Endodermal cell (in vitro differentiated cells): Measurements from ENCODE around the gene MACROD2. TPM values are rescaled to one million over a fixed set of nuclear protein-coding genes. Genes with fewer than 3 reads are reported as not detected.

Source experiments
- DNase-seq: peaks from one replicate; pipeline ENCODE4 v3.0.0-alpha.2; 2017
- H3K27ac ChIP-seq: 2 replicates; pipeline ENCODE4 v1.5.1; 2013; ENCODE audit warnings: mild to moderate bottlenecking, low read depth, low read length, moderate library complexity
- H3K27me3 ChIP-seq: 2 replicates; pipeline ENCODE4 v1.6.1; 2013; ENCODE audit warnings: mild to moderate bottlenecking, low read length, moderate library complexity; ENCODE audit not compliant: insufficient read depth, control insufficient read depth, poor library complexity, severe bottlenecking
- H3K36me3 ChIP-seq: 2 replicates; pipeline ENCODE4 v1.7.0; 2013; ENCODE audit warnings: mild to moderate bottlenecking, low read length, moderate library complexity; ENCODE audit not compliant: control insufficient read depth, insufficient read depth
- H3K4me1 ChIP-seq: one replicate; pipeline ENCODE4 v1.7.0; 2013; ENCODE audit warnings: low read length; ENCODE audit not compliant: control insufficient read depth, insufficient read depth
- H3K4me3 ChIP-seq: 2 replicates; pipeline ENCODE4 v1.5.1; 2013; ENCODE audit warnings: mild to moderate bottlenecking, low read length, moderate library complexity
- H3K9ac ChIP-seq: 2 replicates; pipeline ENCODE4 v1.6.1; 2013; ENCODE audit warnings: mild to moderate bottlenecking, low read length, moderate library complexity; ENCODE audit not compliant: poor library complexity, severe bottlenecking; ENCODE audit errors: extremely low read depth
- H3K9me3 ChIP-seq: 2 replicates; pipeline ENCODE4 v1.6.1; 2013; ENCODE audit warnings: mild to moderate bottlenecking, low read length, moderate library complexity; ENCODE audit not compliant: control insufficient read depth
- H3K27ac Mint-ChIP-seq: 2 replicates; pipeline ENCODE4 v1.8.0; 2020; ENCODE audit warnings: mixed read lengths
- H3K27me3 Mint-ChIP-seq: 2 replicates; pipeline ENCODE4 v1.8.0; 2021; ENCODE audit warnings: mild to moderate bottlenecking, mixed read lengths; ENCODE audit not compliant: insufficient read depth
- H3K36me3 Mint-ChIP-seq: 2 replicates; pipeline ENCODE4 v1.8.0; 2020; ENCODE audit warnings: low read depth, mixed read lengths
- H3K4me1 Mint-ChIP-seq: 2 replicates; pipeline ENCODE4 v1.8.0; 2020; ENCODE audit warnings: mixed read lengths
- H3K4me3 Mint-ChIP-seq: 2 replicates; pipeline ENCODE4 v1.8.0; 2020; ENCODE audit warnings: mild to moderate bottlenecking, moderate library complexity, mixed read lengths
- H3K9me3 Mint-ChIP-seq: 2 replicates; pipeline ENCODE4 v1.8.0; 2020; ENCODE audit warnings: mild to moderate bottlenecking, mixed read lengths
- WGBS, 2 experiments: methylation state at CpG; one replicate each; pipeline versions ENCODE4 v1.1.5 to v1.1.7; 2013; ENCODE audit warnings: missing lambda C conversion rate in 2 of 2, mixed read lengths in 1 of 2; ENCODE audit not compliant: insufficient coverage in 1 of 2, insufficient read length in 1 of 2; 5-methylcytosine and 5-hydroxymethylcytosine counted together
- total RNA-seq, 2 donors: library from RNA; stranded (reverse); fragmentation: NEBNext Ultra II Directional in 1 of 2; extraction: Animal tissue kit (Norgen Biotek cat#: 25700) in 1 of 2; gene quantifications; 2 replicates in 1 of 2; 3 replicates in 1 of 2; pipeline ENCODE4 v1.2.1, GENCODE V29; 2021
- TF ChIP-seq, protein P1 (sequence below): fragments of 200-600 bp; sonication (generic); conservative IDR thresholded peaks from 2 replicates; pipeline ENCODE4 v1.5.0; 2021; ENCODE audit warnings: antibody characterized with exemption, mild to moderate bottlenecking

The MACROD2 gene
- total RNA-seq, 2 donors from 2014 or later = 2.3 to 4.8 TPM

DNA sequence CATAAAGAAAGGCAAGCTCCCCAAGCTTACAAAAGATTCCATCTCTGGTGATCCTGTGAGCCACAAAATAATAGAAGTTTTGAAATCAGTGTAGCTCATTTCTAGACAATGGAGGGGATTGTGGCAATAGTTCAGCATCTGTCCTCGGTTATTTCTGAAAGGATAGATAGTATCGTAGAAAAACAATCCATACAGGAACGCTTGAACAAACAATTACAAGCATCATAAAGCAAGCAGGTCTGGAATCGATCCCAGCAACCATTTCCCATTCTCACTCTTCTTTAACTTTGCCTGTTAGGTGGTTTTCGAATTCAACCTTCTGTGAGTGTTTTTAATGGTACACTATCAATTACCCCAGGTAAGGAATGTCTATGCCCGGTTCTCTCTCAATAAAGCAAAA, 1646.8 kb downstream of the MACROD2 start:
- no peaks in the 10 kb centered on the region for H3K36me3 Mint-ChIP-seq
- 99% methylated on average over 6 of the region's 6 CpGs; no CpG with 5 or more reads in 1 of the 2 experiments for WGBS, 2 experiments
- TF ChIP-seq, protein P1, sequence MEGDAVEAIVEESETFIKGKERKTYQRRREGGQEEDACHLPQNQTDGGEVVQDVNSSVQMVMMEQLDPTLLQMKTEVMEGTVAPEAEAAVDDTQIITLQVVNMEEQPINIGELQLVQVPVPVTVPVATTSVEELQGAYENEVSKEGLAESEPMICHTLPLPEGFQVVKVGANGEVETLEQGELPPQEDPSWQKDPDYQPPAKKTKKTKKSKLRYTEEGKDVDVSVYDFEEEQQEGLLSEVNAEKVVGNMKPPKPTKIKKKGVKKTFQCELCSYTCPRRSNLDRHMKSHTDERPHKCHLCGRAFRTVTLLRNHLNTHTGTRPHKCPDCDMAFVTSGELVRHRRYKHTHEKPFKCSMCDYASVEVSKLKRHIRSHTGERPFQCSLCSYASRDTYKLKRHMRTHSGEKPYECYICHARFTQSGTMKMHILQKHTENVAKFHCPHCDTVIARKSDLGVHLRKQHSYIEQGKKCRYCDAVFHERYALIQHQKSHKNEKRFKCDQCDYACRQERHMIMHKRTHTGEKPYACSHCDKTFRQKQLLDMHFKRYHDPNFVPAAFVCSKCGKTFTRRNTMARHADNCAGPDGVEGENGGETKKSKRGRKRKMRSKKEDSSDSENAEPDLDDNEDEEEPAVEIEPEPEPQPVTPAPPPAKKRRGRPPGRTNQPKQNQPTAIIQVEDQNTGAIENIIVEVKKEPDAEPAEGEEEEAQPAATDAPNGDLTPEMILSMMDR = no peak
- Histone ChIP-seq H3K27ac (no peak overlapping the region), H3K9ac (no peak overlapping the region), H3K4me1 (peaks cover 13% of the 10 kb centered on the region), H3K36me3 (no peaks in the 10 kb centered on the region), H3K4me3 (no peak overlapping the region), H3K9me3 (no peaks in the 10 kb centered on the region), H3K27me3 (no peaks in the 10 kb centered on the region)
- no peak overlapping the region for H3K27ac Mint-ChIP-seq
- peaks cover 9% of the 10 kb centered on the region for H3K27me3 Mint-ChIP-seq
- peaks cover 19% of the 10 kb centered on the region for H3K4me1 Mint-ChIP-seq
- H3K4me3 Mint-ChIP-seq = no peak overlapping the region
- no peaks in the 10 kb centered on the region for H3K9me3 Mint-ChIP-seq
- DNase-seq = no peak

- Mint-ChIP-seq H3K27me3 (peaks cover 9% of the 10 kb centered on the region), H3K4me3 (no peak overlapping the region), H3K9me3 (no peaks in the 10 kb centered on the region), H3K4me1 (peaks cover 15% of the 10 kb centered on the region), H3K36me3 (no peaks in the 10 kb centered on the region), H3K27ac (no peak overlapping the region)
- H3K9me3 ChIP-seq = no peaks in the 10 kb centered on the region
- H3K36me3 ChIP-seq = no peaks in the 10 kb centered on the region
- no peak for DNase-seq
- TF ChIP-seq, protein P1 = no peak
- H3K4me3 ChIP-seq = no peak overlapping the region
- H3K9ac ChIP-seq = no peak overlapping the region
- WGBS, 2 experiments = 90% methylated on average over 4 of the region's 4 CpGs; no CpG with 5 or more reads in 1 of the 2 experiments
- no peaks in the 10 kb centered on the region for H3K27me3 ChIP-seq
- peaks cover 13% of the 10 kb centered on the region for H3K4me1 ChIP-seq
- no peak overlapping the region for H3K27ac ChIP-seq
Measured at GRCh38 chr20:15642676-15643075, 1647.4 kb downstream of the MACROD2 start.

DNA sequence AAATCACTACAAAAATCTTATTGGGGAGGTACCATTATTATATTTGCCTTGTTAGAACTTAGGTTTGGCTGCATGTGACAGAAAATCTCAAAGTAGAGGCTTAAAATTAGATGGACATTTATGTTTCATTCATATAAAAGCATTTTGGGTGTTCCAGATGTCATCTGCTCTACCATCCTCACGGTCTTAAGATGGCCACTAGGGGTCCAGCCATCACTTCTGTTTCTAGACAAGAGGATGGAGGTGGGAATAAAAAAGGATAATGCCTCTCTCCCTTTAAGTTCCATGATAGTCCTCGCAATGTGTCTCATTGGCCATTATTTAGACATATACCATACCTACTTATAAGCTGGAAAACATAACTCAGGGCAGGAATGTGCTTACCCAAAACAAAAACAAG, 1648.4 kb downstream of the MACROD2 start:
- TF ChIP-seq, protein P1 = peak; percentile 75
- Mint-ChIP-seq H3K27me3 (peaks cover 9% of the 10 kb centered on the region), H3K9me3 (no peaks in the 10 kb centered on the region), H3K36me3 (no peaks in the 10 kb centered on the region), H3K4me3 (no peak overlapping the region), H3K27ac (no peak overlapping the region), H3K4me1 (peaks cover 4% of the 10 kb centered on the region)
- H3K4me3 ChIP-seq = no peak overlapping the region
- H3K27me3 ChIP-seq = no peaks in the 10 kb centered on the region
- H3K27ac ChIP-seq = no peak overlapping the region
- WGBS, 2 experiments = 79 to 100% methylated on average over 1 to 2 of the region's 2 CpGs
- H3K4me1 ChIP-seq = peaks cover 3% of the 10 kb centered on the region
- no peak for DNase-seq
- no peaks in the 10 kb centered on the region for H3K36me3 ChIP-seq
- no peak overlapping the region for H3K9ac ChIP-seq
- H3K9me3 ChIP-seq = no peaks in the 10 kb centered on the region
